Mammary epithelial cell (primary cell): Measurements from ENCODE around the gene ST6GALNAC3.

Source experiments
- CTCF ChIP-seq, 2 donors: IDR thresholded peaks in 1 of 2; conservative IDR thresholded peaks in 1 of 2; 2 replicates each; pipeline ENCODE4 v1.5.1; 2011 to 2012; ENCODE audit warnings: inconsistent platforms in 2 of 2, low read length in 2 of 2, mild to moderate bottlenecking in 2 of 2, control low read depth in 1 of 2, low read depth in 1 of 2; ENCODE audit not compliant: insufficient read depth in 1 of 2; ENCODE audit errors: extremely low read depth in 1 of 2
- EZH2 ChIP-seq: IDR thresholded peaks from 2 replicates; pipeline ENCODE4 v1.6.1; 2012; ENCODE audit warnings: low read length, inconsistent platforms, borderline replicate concordance

- no peak for TF ChIP-seq CTCF (conservative IDR thresholded peaks at IDR 0.05 in 1 of 2, IDR thresholded peaks at IDR 0.05 in 1 of 2; ENCODE audit: extremely low read depth in 1 of 2, insufficient read depth in 1 of 2, low read depth in 1 of 2, low read length in 2 of 2)
- no peak for TF ChIP-seq EZH2
These were observed 228.8 kb downstream of the ST6GALNAC3 start for GRCh38 chr1:76303340-76303717.
